Measurements from ENCODE around the gene PHF21A.

The PHF21A gene

GRCh38 chr11:45885921-45886721, 235.1 kb downstream of the PHF21A start:
- Histone ChIP-seq H3K9me3 (no peaks in the 10 kb centered on the region), H3K36me3 (peaks cover 18% of the 10 kb centered on the region), H3K27ac (no peak overlapping the region), H3K9ac (no peak overlapping the region), H3K4me3 (peak overlapping the region; percentile 70), H3K27me3 (no peaks in the 10 kb centered on the region; the same call in 1 of the 2 replicates), H4K20me1 (peaks cover 66% of the 10 kb centered on the region), H3K4me1 (peaks cover 10% of the 10 kb centered on the region), H3K4me2 (peak overlapping the region; percentile 77)
- no peak for TF ChIP-seq Cebpa-rat (IDR thresholded peaks at IDR 0.05)

- H3K4me3 ChIP-seq, result peak within 1 kb of the TSS; percentile 70
- H3K9me3 ChIP-seq, result no peaks in the 10 kb centered on the region
- H3K9ac ChIP-seq, result no peak within 1 kb of the TSS
- H3K27ac ChIP-seq, result no peak within 1 kb of the TSS
- no peak for TF ChIP-seq Cebpa-rat (IDR thresholded peaks at IDR 0.05)
- no peaks in the 10 kb centered on the region; the same call in 1 of the 2 replicates for H3K27me3 ChIP-seq
- H3K4me2 ChIP-seq, result peak within 1 kb of the TSS; percentile 77
- peaks cover 73% of the 10 kb centered on the region for H4K20me1 ChIP-seq
- H3K4me1 ChIP-seq, result peaks cover 10% of the 10 kb centered on the region
- peaks cover 25% of the 10 kb centered on the region for H3K36me3 ChIP-seq
Measured at GRCh38 chr11:45885274-45885920, 235.9 kb downstream of the PHF21A start, which contains the start of gene MAPK8IP1. TSS of gene MAPK8IP1 (plus strand) at chr11:45885651. CDS start at chr11:45885821, 170 bp downstream.

- peaks cover 81% of the 10 kb centered on the region for H4K20me1 ChIP-seq
- no peak overlapping the region for H3K27ac ChIP-seq
- peaks cover 10% of the 10 kb centered on the region for H3K4me1 ChIP-seq
- H3K9me3 ChIP-seq, result no peaks in the 10 kb centered on the region
- no peak for TF ChIP-seq Cebpa-rat (IDR thresholded peaks at IDR 0.05)
- H3K4me3 ChIP-seq, result 0 out of 2 replicates have a peak overlapping the region, but pooled peaks have one; percentile 70
- H3K9ac ChIP-seq, result no peak overlapping the region
- H3K4me2 ChIP-seq, result peak overlapping the region; percentile 58
- peaks cover 32% of the 10 kb centered on the region for H3K36me3 ChIP-seq
- no peaks in the 10 kb centered on the region; the same call in 1 of the 2 replicates for H3K27me3 ChIP-seq
Measured at GRCh38 chr11:45884596-45885185, 236.6 kb downstream of the PHF21A start.

All from BLaER1 (cell line).